Left colon (tissue), 2 donors: ENCODE measurements around the gene HEATR1. TPM values are rescaled to one million over a fixed set of nuclear protein-coding genes. Genes with fewer than 3 reads are reported as not detected.

Experiments
- total RNA-seq, 2 donors: library from RNA; stranded (reverse); fragmentation: NEBNext Ultra II Directional; extraction: Animal tissue kit (Norgen Biotek cat#: 25700); gene quantifications; one replicate each; pipeline ENCODE4 v1.2.1, GENCODE V29; 2021
- donor health status: DM: no; HTN: no; CAD: no.
- donor health status: DM: yes; HTN: yes; CAD: no.

Gene HEATR1
- total RNA-seq, 2 donors from 2014 or later = 15.3 to 20.0 TPM

Other genes with a start within 250 kb of the HEATR1 start
- under 1 TPM in 1 of 2 donors, not detected in 1; 0.25 TPM for gene EDARADD, start 210.2 kb downstream of the HEATR1 start, total RNA-seq
- gene LGALS8, start 80.5 kb downstream of the HEATR1 start, total RNA-seq = 10 to 100 TPM; 39.2 to 42.0 TPM
- not detected for gene ACTN2, start 82.0 kb upstream of the HEATR1 start, total RNA-seq
- 10 to 100 TPM; 17.2 to 23.8 TPM for gene MTR, start 190.8 kb upstream of the HEATR1 start, total RNA-seq